K562 (cell line): ENCODE measurements around the gene SHH. TPM values are rescaled to one million over a fixed set of nuclear protein-coding genes. Genes with fewer than 3 reads are reported as not detected.

ENCODE experiments used
- ATAC-seq: fragments of 200-7000 bp; cut with Tn5 transposase; 3 replicates; pipeline ENCODE4 v1.9.1; 2020; ENCODE audit warnings: moderate library complexity
- BruUV-seq: library from RNA; stranded (reverse); fragments of 400-500 nt; replicated peaks from 2 replicates; lab custom pipeline; 2021; lab: Mats Ljungman, UMichigan
- CTCF ChIA-PET: fragments of 300-600 bp; formaldehyde crosslinking; extraction: SDS; loops from one replicate; lab custom pipeline; 2021; ENCODE audit warnings: low intra/inter-chr PET ratio; lab: Yijun Ruan, JAX
- POLR2A ChIA-PET: fragments of 300-600, 350-650 bp; sonication (Branson Sonifier 250); formaldehyde crosslinking; extraction: SDS; loops from one replicate; lab custom pipeline; 2021; ENCODE audit warnings: antibody characterized with exemption, inconsistent platforms; lab: Yijun Ruan, JAX
- DNase-seq, 4 experiments: peaks; one replicate each; pipeline versions ENCODE4 v3.0.0 to v3.0.0-alpha.2; 2011 to 2018; ENCODE audit warnings: low spot score in 3 of 4, mixed read lengths in 3 of 4; ENCODE audit errors: extremely low read depth in 1 of 4
- FAIRE-seq: peaks from 2 replicates; lab custom pipeline; 2011; peaks lifted over from hg19 to GRCh38; lab: Jason Lieb, UNC
- H2AFZ ChIP-seq: 2 replicates; pipeline ENCODE4 v1.6.0; 2011; ENCODE audit warnings: low read depth, low read length, control low read depth, inconsistent platforms
- H3K27ac ChIP-seq: fragments of 200-600 bp; 3 replicates; pipeline ENCODE4 v1.8.0; 2011; ENCODE audit warnings: low read depth, mild to moderate bottlenecking, control low read depth, inconsistent platforms, low read length, moderate library complexity, mixed read lengths; ENCODE audit errors: extremely low read depth
- H3K27me3 ChIP-seq, 2 experiments: fragments of 300-600 bp in 1 of 2; 2 replicates in 1 of 2; 3 replicates in 1 of 2; pipeline versions ENCODE4 v1.6.0 to v1.8.0; 2011; ENCODE audit warnings: inconsistent platforms in 2 of 2, low read length in 2 of 2, mild to moderate bottlenecking in 1 of 2, mixed read lengths in 1 of 2, moderate library complexity in 1 of 2; ENCODE audit not compliant: control insufficient read depth in 2 of 2, insufficient read depth in 2 of 2
- H3K36me3 ChIP-seq: fragments of 300-600 bp; 3 replicates; pipeline ENCODE4 v1.8.0; 2011; ENCODE audit warnings: mild to moderate bottlenecking, low read length, inconsistent platforms; ENCODE audit not compliant: control insufficient read depth, insufficient read depth
- H3K4me1 ChIP-seq, 2 experiments: fragments of 200-600 bp in 1 of 2; replicated peaks in 1 of 2; 2 replicates in 1 of 2; 3 replicates in 1 of 2; pipeline versions ENCODE4 v1.5.1 to v1.8.0; 2011; ENCODE audit warnings: inconsistent platforms in 2 of 2, low read length in 2 of 2, mild to moderate bottlenecking in 1 of 2, mixed read lengths in 1 of 2, moderate library complexity in 1 of 2; ENCODE audit not compliant: control insufficient read depth in 2 of 2, insufficient read depth in 2 of 2
- H3K4me2 ChIP-seq: 2 replicates; pipeline ENCODE4 v1.6.1; 2011; ENCODE audit warnings: low read length, control low read depth, inconsistent platforms, mixed read lengths; ENCODE audit not compliant: insufficient read depth
- H3K4me3 ChIP-seq: fragments of 200-600 bp; sonication (generic), shearing (Covaris generic); 2 replicates; pipeline ENCODE4 v1.5.1; 2016; ENCODE audit warnings: control low read depth, inconsistent platforms
- H3K79me2 ChIP-seq: fragments of 200-600 bp; 3 replicates; pipeline ENCODE4 v1.8.0; 2011; ENCODE audit warnings: low read length, inconsistent platforms; ENCODE audit not compliant: control insufficient read depth, insufficient read depth
- H3K9ac ChIP-seq, 2 experiments: 2 replicates each; pipeline versions ENCODE4 v1.6.0 to v1.6.1; 2011; ENCODE audit warnings: low read depth in 2 of 2, low read length in 2 of 2, control low read depth in 1 of 2, inconsistent platforms in 1 of 2, mild to moderate bottlenecking in 1 of 2, mixed read lengths in 1 of 2; ENCODE audit not compliant: insufficient read depth in 1 of 2
- H3K9me1 ChIP-seq: one replicate; pipeline ENCODE4 v1.6.0; 2011; ENCODE audit warnings: inconsistent platforms, mild to moderate bottlenecking, low read length, moderate library complexity; ENCODE audit not compliant: control insufficient read depth, insufficient read depth
- H3K9me3 ChIP-seq: replicated peaks from 2 replicates; pipeline ENCODE4 v1.5.1; 2011; ENCODE audit warnings: low read depth, low read length, inconsistent platforms; ENCODE audit not compliant: control insufficient read depth, insufficient read depth
- H4K20me1 ChIP-seq: replicated peaks from 2 replicates; pipeline ENCODE4 v1.6.1; 2011; ENCODE audit warnings: low read length, inconsistent platforms, mixed read lengths; ENCODE audit not compliant: control insufficient read depth, insufficient read depth
- BRF2 ChIP-seq: IDR thresholded peaks from 3 replicates; pipeline ENCODE4 v1.6.1; 2011; ENCODE audit warnings: borderline replicate concordance, mild to moderate bottlenecking; ENCODE audit not compliant: insufficient read length, insufficient read depth
- CBX3 ChIP-seq, 2 experiments: IDR thresholded peaks; 1 replicate in 1 of 2; 2 replicates in 1 of 2; pipeline ENCODE4 v1.6.1; 2012; ENCODE audit warnings: inconsistent platforms in 2 of 2, low read length in 2 of 2, borderline replicate concordance in 1 of 2, control low read depth in 1 of 2
- ERF ChIP-seq: fragments of 450-650 bp; formaldehyde crosslinking; IDR thresholded peaks from 2 replicates; pipeline ENCODE4 v1.4.0; 2020; ENCODE audit warnings: mild to moderate bottlenecking, mixed read lengths
- GABPA ChIP-seq: fragments of 200-800 bp; sonication (Bioruptor generic); conservative IDR thresholded peaks from 2 replicates; pipeline ENCODE4 v1.6.1; 2016; ENCODE audit warnings: low read depth, missing genetic modification characterization, missing compliant biosample characterization
- GATA2 ChIP-seq: sonication (generic); formaldehyde crosslinking; IDR thresholded peaks from 2 replicates; pipeline ENCODE4 v1.4.0; 2020; ENCODE audit warnings: mild to moderate bottlenecking, missing genetic modification reagents
- GATAD2A ChIP-seq: fragments of 450-650 bp; IDR thresholded peaks from 2 replicates; pipeline ENCODE4 v1.6.1; 2017
- KAT2B ChIP-seq: IDR thresholded peaks from one replicate; pipeline ENCODE4 v1.6.1; 2012; ENCODE audit warnings: low read depth, mild to moderate bottlenecking, control low read depth, inconsistent platforms, low read length, moderate library complexity
- NKRF ChIP-seq: fragments of 450-650 bp; IDR thresholded peaks from 2 replicates; pipeline ENCODE4 v1.6.1; 2016; ENCODE audit warnings: borderline replicate concordance
- SIN3B ChIP-seq: fragments of 450-650 bp; IDR thresholded peaks from 2 replicates; pipeline ENCODE4 v1.6.1; 2017; ENCODE audit warnings: low read depth, mild to moderate bottlenecking, moderate library complexity
- STAG1 ChIP-seq: sonication (generic); formaldehyde crosslinking; IDR thresholded peaks from 2 replicates; pipeline ENCODE4 v1.5.0; 2020; ENCODE audit warnings: missing genetic modification reagents, borderline replicate concordance
- STAT5A ChIP-seq: IDR thresholded peaks from 2 replicates; pipeline ENCODE4 v1.6.1; 2012; ENCODE audit warnings: low read length, inconsistent platforms, borderline replicate concordance
- THRB ChIP-seq: fragments of 450-650 bp; formaldehyde crosslinking; conservative IDR thresholded peaks from 2 replicates; pipeline ENCODE4 v1.4.0; 2022; ENCODE audit warnings: mild to moderate bottlenecking, missing genetic modification characterization
- XRCC5 ChIP-seq: fragments of 200-400 bp; formaldehyde crosslinking; IDR thresholded peaks from 2 replicates; pipeline ENCODE4 v1.6.1; 2017; ENCODE audit warnings: low read depth, mild to moderate bottlenecking, low read length
- ZNF165 ChIP-seq: fragments of 250-450 bp; sonication (Bioruptor Pico); IDR thresholded peaks from 2 replicates; pipeline ENCODE4 v1.4.0; 2020; ENCODE audit warnings: borderline replicate concordance
- ZNF232 ChIP-seq: sonication (generic); formaldehyde crosslinking; IDR thresholded peaks from 2 replicates; pipeline ENCODE4 v1.8.0; 2022; ENCODE audit warnings: mild to moderate bottlenecking, missing genetic modification reagents
- ZNF764 ChIP-seq: fragments of 250-450 bp; sonication (Bioruptor Pico); IDR thresholded peaks from 2 replicates; pipeline ENCODE4 v1.4.0; 2020; ENCODE audit warnings: low read depth, mild to moderate bottlenecking, moderate library complexity
- WGBS: fragments of 100-300 bp; shearing (Covaris generic); methylation state at CpG from one replicate; pipeline ENCODE4 v1.1.6; 2016; ENCODE audit warnings: low coverage, mixed read lengths; ENCODE audit not compliant: insufficient coverage; ENCODE audit errors: missing lambda C conversion rate; 5-methylcytosine and 5-hydroxymethylcytosine counted together
- in situ Hi-C: fragments of 300-500 bp; cut with MboI; formaldehyde crosslinking; loops from 4 replicates; pipeline ENCODE4 v1.15.0; 2018; ENCODE audit warnings: inconsistent platforms, mixed read lengths
- intact Hi-C: fragments of 100-400 bp; cut with micrococcal nuclease; formaldehyde crosslinking; loops from 2 replicates; pipeline ENCODE4 v1.14.2; 2022
- polyA plus RNA-seq, 8 experiments: library from polyadenylated mRNA; depleted of rRNA in 4 of 8; stranded (reverse) in 5 of 8; unstranded in 3 of 8; fragments of >200 nt; fragmentation: Nextera tagmentation in 2 of 8; fragmentation: Illumina TruSeq in 1 of 8; extraction: Ambion mirVana in 2 of 8; extraction: Trizol in 1 of 8; gene quantifications; 2 replicates each; pipeline versions ENCODE4 v1.2.1 to v1.2.3, GENCODE V29; 2011 to 2014; ENCODE audit warnings: inconsistent platforms in 1 of 8, missing spikeins in 1 of 8
- total RNA-seq, 7 experiments: library from RNA; depleted of rRNA in 6 of 7; stranded (reverse); fragments of >200 nt in 6 of 7; fragmentation: Illumina TruSeq in 2 of 7; extraction: Trizol in 2 of 7; gene quantifications; 2 replicates each; pipeline versions ENCODE4 v1.2.1 to v1.2.3, GENCODE V29; 2011 to 2021; ENCODE audit warnings: low replicate concordance in 1 of 7

The SHH gene
- total and polyA plus RNA-seq, 9 of the 15 experiments (the other 6 are each of a cell fraction or from before 2014, with no cell fraction given) = 0.09 TPM; not detected in 8

- FAIRE-seq = no peak
- 19% methylated on average over 48 of the region's 69 CpGs for WGBS
- ATAC-seq = no peak
- no peak overlapping the region for H3K4me2 ChIP-seq
- H2AFZ ChIP-seq = no peak overlapping the region
- DNase-seq = no peak
- no peak overlapping the region for H3K27ac ChIP-seq
- in situ Hi-C loops = loop anchor here (10.0 kb wide), 3 partner anchors 665 to 1465 kb away; no protein-coding TSS in a partner anchor
- no peaks in the 10 kb centered on the region for H3K36me3 ChIP-seq
- H3K79me2 ChIP-seq = no peaks in the 10 kb centered on the region
- H3K4me3 ChIP-seq = no peak overlapping the region
- intact Hi-C loops = loop anchor here (10.0 kb wide), 1 partner anchor 835 kb away; the partner anchor contains the start of gene RNF32
- POLR2A ChIA-PET = interaction anchor here (0.6 kb wide), 1 partner anchor 1777 kb away, joined by 3 read pairs; no protein-coding TSS in a partner anchor
- BruUV-seq = no TSS peak
- no peaks in the 10 kb centered on the region for H3K9me1 ChIP-seq
- no peak overlapping the region for H3K9ac ChIP-seq
- CTCF ChIA-PET = interaction anchor here (0.6 kb wide), 1 partner anchor 1007 kb away, joined by 4 read pairs; no protein-coding TSS in a partner anchor
- H4K20me1 ChIP-seq = peaks cover 24% of the 10 kb centered on the region
- H3K4me1 ChIP-seq = peaks cover 0 to 39% of the 10 kb centered on the region in 2 experiments; a peak in 2 of 5 replicates
- H3K27me3 ChIP-seq = peaks cover 61 to 85% of the 10 kb centered on the region in 2 experiments
- no peaks in the 10 kb centered on the region for H3K9me3 ChIP-seq
- TF ChIP-seq ERF (CRISPR knock-in tag) = no peak
- TF ChIP-seq ZNF232 = no peak
- no peak for TF ChIP-seq STAT5A
- no peak for TF ChIP-seq ZNF764 (CRISPR knock-in tag)
- no peak for TF ChIP-seq STAG1
- no peak for TF ChIP-seq BRF2
- TF ChIP-seq GABPA (tag) = no peak
- no peak for TF ChIP-seq THRB (CRISPR knock-in tag)
- TF ChIP-seq XRCC5 = no peak
- no peak for TF ChIP-seq NKRF
- no peak for TF ChIP-seq SIN3B
- no peak for TF ChIP-seq ZNF165
- no peak for TF ChIP-seq KAT2B
- TF ChIP-seq GATA2 (CRISPR knock-in tag) = no peak
- no peak for TF ChIP-seq CBX3 (IDR thresholded peaks at IDR 0.05; ENCODE audit: borderline replicate concordance in 1 of 2, low read length in 2 of 2)
- no peak for TF ChIP-seq GATAD2A
Observed at GRCh38 chr7:155809947-155810769, 2.1 kb downstream of the SHH start.
